H9 (cell line): ENCODE results near the gene ASB14. TPM values are rescaled to one million over a fixed set of nuclear protein-coding genes. Genes with fewer than 3 reads are reported as not detected.

Experiments
- DNase-seq: peaks from one replicate; pipeline ENCODE4 v3.0.0-alpha.2; 2017
- H2AFZ ChIP-seq: one replicate; pipeline ENCODE4 v1.6.1; 2013; ENCODE audit warnings: mild to moderate bottlenecking, low read length, control low read depth, moderate library complexity
- H2AK5ac ChIP-seq: 2 replicates; pipeline ENCODE4 v1.6.1; 2013; ENCODE audit warnings: low read length, control low read depth, mixed read lengths; ENCODE audit not compliant: insufficient read length
- H2BK120ac ChIP-seq: one replicate; pipeline ENCODE4 v1.6.1; 2013; ENCODE audit warnings: low read depth, mild to moderate bottlenecking, low read length, control low read depth, inconsistent platforms; ENCODE audit not compliant: poor library complexity, severe bottlenecking
- H2BK12ac ChIP-seq: 2 replicates; pipeline ENCODE4 v1.6.1; 2013; ENCODE audit warnings: low read length, control low read depth, mixed read lengths, low read depth; ENCODE audit not compliant: insufficient read length
- H2BK15ac ChIP-seq: 2 replicates; pipeline ENCODE4 v1.6.1; 2013; ENCODE audit warnings: low read depth, low read length, control low read depth
- H2BK20ac ChIP-seq: one replicate; pipeline ENCODE4 v1.6.1; 2013; ENCODE audit warnings: low read depth, mild to moderate bottlenecking, low read length, control low read depth, inconsistent platforms; ENCODE audit not compliant: poor library complexity, severe bottlenecking
- H2BK5ac ChIP-seq: 2 replicates; pipeline ENCODE4 v1.6.1; 2013; ENCODE audit warnings: low read length, control low read depth, mixed read lengths; ENCODE audit not compliant: insufficient read length
- H3K14ac ChIP-seq: 2 replicates; pipeline ENCODE4 v1.6.1; 2013; ENCODE audit warnings: low read length, control low read depth; ENCODE audit not compliant: insufficient read depth
- H3K18ac ChIP-seq: 2 replicates; pipeline ENCODE4 v1.6.1; 2013; ENCODE audit warnings: low read depth, mild to moderate bottlenecking, mixed read lengths, low read length, control low read depth; ENCODE audit not compliant: insufficient read length
- H3K23ac ChIP-seq: 2 replicates; pipeline ENCODE4 v1.6.1; 2013; ENCODE audit warnings: low read length, control low read depth, mixed read lengths, low read depth; ENCODE audit not compliant: insufficient read length
- H3K23me2 ChIP-seq: 2 replicates; pipeline ENCODE4 v1.6.1; 2013; ENCODE audit warnings: low read depth, mild to moderate bottlenecking, mixed read lengths, low read length, control low read depth; ENCODE audit not compliant: insufficient read length, poor library complexity, severe bottlenecking
- H3K27ac ChIP-seq: 2 replicates; pipeline ENCODE4 v1.5.1; 2013; ENCODE audit warnings: low read length, control low read depth, mixed read lengths, low read depth; ENCODE audit not compliant: insufficient read length
- H3K27me3 ChIP-seq: 2 replicates; pipeline ENCODE4 v1.6.1; 2013; ENCODE audit warnings: low read length, control low read depth, inconsistent platforms; ENCODE audit not compliant: insufficient read depth
- H3K4ac ChIP-seq: 2 replicates; pipeline ENCODE4 v1.6.1; 2013; ENCODE audit warnings: low read depth, mild to moderate bottlenecking, control low read depth, inconsistent platforms, low read length, moderate library complexity
- H3K4me1 ChIP-seq: 2 replicates; pipeline ENCODE4 v1.6.1; 2013; ENCODE audit warnings: low read length, control low read depth, inconsistent platforms; ENCODE audit not compliant: insufficient read depth
- H3K4me2 ChIP-seq: 2 replicates; pipeline ENCODE4 v1.6.1; 2013; ENCODE audit warnings: low read length, control low read depth, mixed read lengths; ENCODE audit not compliant: insufficient read length, insufficient read depth
- H3K56ac ChIP-seq: 2 replicates; pipeline ENCODE4 v1.6.1; 2013; ENCODE audit warnings: low read depth, mild to moderate bottlenecking, mixed read lengths, low read length, control low read depth; ENCODE audit not compliant: insufficient read length
- H3K79me1 ChIP-seq: 2 replicates; pipeline ENCODE4 v1.6.1; 2013; ENCODE audit warnings: low read depth, mild to moderate bottlenecking, moderate library complexity, low read length, control low read depth, inconsistent platforms; ENCODE audit not compliant: insufficient read depth, poor library complexity, severe bottlenecking
- H3K79me2 ChIP-seq: 2 replicates; pipeline ENCODE4 v1.6.1; 2013; ENCODE audit warnings: low read length, control low read depth, inconsistent platforms; ENCODE audit not compliant: insufficient read depth
- H3K9ac ChIP-seq: 2 replicates; pipeline ENCODE4 v1.6.1; 2013; ENCODE audit warnings: low read length, control low read depth, mixed read lengths; ENCODE audit not compliant: insufficient read length; ENCODE audit errors: extremely low read depth
- H3K9me3 ChIP-seq: one replicate; pipeline ENCODE4 v1.6.1; 2013; ENCODE audit warnings: low read depth, low read length, inconsistent platforms; ENCODE audit not compliant: control insufficient read depth
- H3T11ph ChIP-seq: one replicate; pipeline ENCODE4 v1.6.1; 2013; ENCODE audit warnings: mild to moderate bottlenecking, low read length, control low read depth, inconsistent platforms
- H4K20me1 ChIP-seq: one replicate; pipeline ENCODE4 v1.6.1; 2013; ENCODE audit not compliant: control insufficient read depth, insufficient read length, insufficient read depth
- H4K5ac ChIP-seq: 2 replicates; pipeline ENCODE4 v1.6.1; 2013; ENCODE audit warnings: low read depth, mild to moderate bottlenecking, mixed read lengths, low read length, control low read depth; ENCODE audit not compliant: insufficient read length
- H4K8ac ChIP-seq: replicated peaks from 2 replicates; pipeline ENCODE4 v1.6.1; 2013; ENCODE audit warnings: low read length, control low read depth, mixed read lengths, low read depth; ENCODE audit not compliant: insufficient read length
- H4K91ac ChIP-seq: 2 replicates; pipeline ENCODE4 v1.6.1; 2013; ENCODE audit warnings: low read depth, mild to moderate bottlenecking, moderate library complexity, mixed read lengths, low read length, control low read depth; ENCODE audit not compliant: insufficient read length
- H3K27ac Mint-ChIP-seq, 3 experiments: 2 replicates in 2 of 3; 3 replicates in 1 of 3; pipeline ENCODE4 v1.8.0; 2020 to 2021; ENCODE audit warnings: mixed read lengths in 3 of 3, mild to moderate bottlenecking in 1 of 3, moderate library complexity in 1 of 3
- H3K27me3 Mint-ChIP-seq: 2 replicates; pipeline ENCODE4 v1.8.0; 2021; ENCODE audit warnings: low read depth, mild to moderate bottlenecking, moderate library complexity, mixed read lengths
- H3K36me3 Mint-ChIP-seq, 3 experiments: 2 replicates in 2 of 3; 3 replicates in 1 of 3; pipeline ENCODE4 v1.8.0; 2020 to 2021; ENCODE audit warnings: low read depth in 3 of 3, mixed read lengths in 3 of 3; ENCODE audit not compliant: insufficient read depth in 1 of 3
- H3K4me1 Mint-ChIP-seq, 2 experiments: 2 replicates each; pipeline ENCODE4 v1.8.0; 2020; ENCODE audit warnings: mixed read lengths in 2 of 2
- H3K4me3 Mint-ChIP-seq, 2 experiments: 2 replicates in 1 of 2; 3 replicates in 1 of 2; pipeline ENCODE4 v1.8.0; 2020 to 2021; ENCODE audit warnings: mild to moderate bottlenecking in 2 of 2, mixed read lengths in 2 of 2, moderate library complexity in 1 of 2
- H3K9me3 Mint-ChIP-seq, 2 experiments: 2 replicates in 1 of 2; 3 replicates in 1 of 2; pipeline ENCODE4 v1.8.0; 2020; ENCODE audit warnings: mild to moderate bottlenecking in 2 of 2, mixed read lengths in 2 of 2, moderate library complexity in 1 of 2
- WGBS: extraction: QIAGEN DNeasy Blood & Tissue Kit; methylation state at CpG from one replicate; pipeline ENCODE4 v1.1.7; 2013; ENCODE audit warnings: missing lambda C conversion rate, low lambda C conversion rate, mixed read lengths; ENCODE audit not compliant: insufficient read length; ENCODE audit errors: extremely low coverage; 5-methylcytosine and 5-hydroxymethylcytosine counted together
- total RNA-seq: library from RNA; stranded (reverse); gene quantifications from 2 replicates; pipeline ENCODE4 v1.2.1, GENCODE V29; 2021
- TF ChIP-seq, protein P1 (sequence below): fragments of 200-600 bp; sonication (generic); conservative IDR thresholded peaks from 3 replicates; pipeline ENCODE4 v1.8.0; 2021; ENCODE audit warnings: antibody characterized with exemption, mild to moderate bottlenecking

The ASB14 gene
- total RNA-seq, 1 experiment from 2014 or later, result not detected

DNA sequence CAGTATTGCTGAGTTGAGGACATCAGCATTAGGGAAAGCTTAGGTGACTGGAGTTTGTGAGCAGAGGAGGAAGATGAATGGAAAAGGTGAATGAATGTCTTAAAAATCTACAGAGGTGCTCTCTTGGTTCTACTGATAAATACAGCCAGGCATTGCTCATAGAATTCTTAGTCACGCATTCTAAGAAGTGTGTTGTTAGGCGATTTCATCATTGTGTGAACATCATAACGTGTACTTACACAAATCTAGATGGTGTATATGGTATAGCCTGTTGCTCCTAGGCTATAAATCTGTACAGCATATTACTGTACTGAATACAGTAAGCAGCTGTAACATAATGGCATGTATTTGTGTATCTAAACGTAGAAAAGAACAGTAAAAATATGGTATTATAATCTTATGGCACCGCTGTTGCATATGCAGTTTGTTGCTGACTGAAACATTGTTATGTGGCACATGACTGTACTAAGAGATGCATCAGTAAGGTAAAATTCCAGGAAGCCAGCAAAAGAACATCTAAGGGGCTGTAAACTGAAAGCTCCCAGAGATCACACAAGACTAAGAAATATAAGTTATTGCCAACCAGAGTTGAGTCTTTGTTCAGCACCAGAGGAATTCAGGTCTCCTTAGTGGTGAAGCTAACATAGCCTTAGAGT is 42.9 kb upstream of the ASB14 start:
- H3K27ac Mint-ChIP-seq, result no peak overlapping the region
- no CpG with 5 or more reads among the region's 5 CpGs for WGBS
- peaks cover 5 to 8% (median 7%) of the 10 kb centered on the region in 3 experiments; a peak in 6 of 7 replicates for H3K36me3 Mint-ChIP-seq
- no peaks in the 10 kb centered on the region for H3K4me1 Mint-ChIP-seq
- Histone ChIP-seq H3K23me2 (no peaks in the 10 kb centered on the region), H3T11ph (no peak overlapping the region), H3K27me3 (no peaks in the 10 kb centered on the region), H2BK120ac (no peak overlapping the region), H3K9me3 (no peaks in the 10 kb centered on the region), H3K18ac (no peak overlapping the region), H3K56ac (no peak overlapping the region), H3K4me2 (no peak overlapping the region), H4K20me1 (no peaks in the 10 kb centered on the region), H4K8ac (no peak overlapping the region), H2BK12ac (no peak overlapping the region), H4K5ac (no peak overlapping the region), H2AFZ (no peak overlapping the region), H3K14ac (no peak overlapping the region), H3K27ac (no peak overlapping the region), H3K4ac (no peak overlapping the region), H2BK20ac (no peak overlapping the region), H3K79me1 (no peaks in the 10 kb centered on the region), H2BK5ac (no peak overlapping the region), H3K79me2 (no peaks in the 10 kb centered on the region), H3K9ac (no peak overlapping the region), H3K23ac (no peak overlapping the region), H4K91ac (no peak overlapping the region), H3K4me1 (no peaks in the 10 kb centered on the region), H2BK15ac (no peak overlapping the region), H2AK5ac (no peak overlapping the region)
- H3K9me3 Mint-ChIP-seq, result peaks cover 12 to 15% of the 10 kb centered on the region in 2 experiments
- DNase-seq, result no peak
- TF ChIP-seq, protein P1, sequence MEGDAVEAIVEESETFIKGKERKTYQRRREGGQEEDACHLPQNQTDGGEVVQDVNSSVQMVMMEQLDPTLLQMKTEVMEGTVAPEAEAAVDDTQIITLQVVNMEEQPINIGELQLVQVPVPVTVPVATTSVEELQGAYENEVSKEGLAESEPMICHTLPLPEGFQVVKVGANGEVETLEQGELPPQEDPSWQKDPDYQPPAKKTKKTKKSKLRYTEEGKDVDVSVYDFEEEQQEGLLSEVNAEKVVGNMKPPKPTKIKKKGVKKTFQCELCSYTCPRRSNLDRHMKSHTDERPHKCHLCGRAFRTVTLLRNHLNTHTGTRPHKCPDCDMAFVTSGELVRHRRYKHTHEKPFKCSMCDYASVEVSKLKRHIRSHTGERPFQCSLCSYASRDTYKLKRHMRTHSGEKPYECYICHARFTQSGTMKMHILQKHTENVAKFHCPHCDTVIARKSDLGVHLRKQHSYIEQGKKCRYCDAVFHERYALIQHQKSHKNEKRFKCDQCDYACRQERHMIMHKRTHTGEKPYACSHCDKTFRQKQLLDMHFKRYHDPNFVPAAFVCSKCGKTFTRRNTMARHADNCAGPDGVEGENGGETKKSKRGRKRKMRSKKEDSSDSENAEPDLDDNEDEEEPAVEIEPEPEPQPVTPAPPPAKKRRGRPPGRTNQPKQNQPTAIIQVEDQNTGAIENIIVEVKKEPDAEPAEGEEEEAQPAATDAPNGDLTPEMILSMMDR, result no peak
- peaks cover 3% of the 10 kb centered on the region; the same call in 1 of the 2 replicates for H3K27me3 Mint-ChIP-seq
- H3K4me3 Mint-ChIP-seq, result no peak overlapping the region
